SU-DHL-6 (cell line): ENCODE measurements around the gene OBP2A.

Experiments
- EZH2phosphoT487 ChIP-seq: fragments of 200-600 bp; sonication (generic), shearing (Covaris generic); conservative IDR thresholded peaks from 2 replicates; pipeline ENCODE4 v1.6.1; 2018; ENCODE audit warnings: mild to moderate bottlenecking, antibody characterized with exemption, low read length, moderate library complexity, mixed read lengths
- TF ChIP-seq, protein P1 (sequence below): fragments of 200-600 bp; sonication (generic); IDR thresholded peaks from one replicate; pipeline ENCODE4 v1.5.1; 2017; ENCODE audit warnings: antibody characterized with exemption, mild to moderate bottlenecking, low read length, moderate library complexity; ENCODE audit not compliant: insufficient read depth, poor library complexity, severe bottlenecking

DNA sequence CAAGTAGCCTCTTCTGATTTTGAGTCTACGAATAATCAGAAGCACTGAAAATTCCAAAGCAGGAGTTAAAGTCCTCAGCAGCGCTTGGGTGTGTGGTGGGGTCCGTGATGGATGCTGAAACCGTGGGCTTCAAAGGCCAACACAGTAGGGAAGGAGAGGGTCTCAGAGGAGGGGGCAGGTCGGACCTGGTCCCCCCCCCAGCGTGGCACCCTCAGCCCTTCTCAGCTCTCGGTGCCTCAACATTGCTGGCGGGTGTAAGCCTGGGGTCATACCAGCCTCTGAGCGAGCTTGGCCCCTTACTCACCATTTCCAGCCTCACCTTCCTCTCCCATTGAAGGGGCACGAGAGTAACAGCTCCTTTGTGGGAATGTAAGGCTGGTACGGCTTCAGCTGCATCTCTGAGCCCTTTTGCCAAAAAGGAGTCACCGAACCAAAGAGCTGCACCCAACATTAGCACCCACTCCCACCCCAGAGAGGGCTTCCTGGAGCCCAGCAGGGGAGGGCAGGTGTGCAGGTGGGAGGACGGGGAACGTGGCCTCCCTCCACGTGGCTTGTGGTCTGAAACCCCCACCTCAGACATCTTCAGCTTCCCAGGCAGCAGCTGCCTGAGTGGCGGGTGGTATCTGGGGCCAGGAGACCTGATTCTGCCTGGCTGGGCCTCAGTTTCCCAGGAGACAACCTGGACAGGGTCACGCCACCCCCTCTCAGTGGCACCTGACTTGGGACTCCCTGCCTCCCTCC, 31.4 kb upstream of the OBP2A start:
- TF ChIP-seq, protein P1, sequence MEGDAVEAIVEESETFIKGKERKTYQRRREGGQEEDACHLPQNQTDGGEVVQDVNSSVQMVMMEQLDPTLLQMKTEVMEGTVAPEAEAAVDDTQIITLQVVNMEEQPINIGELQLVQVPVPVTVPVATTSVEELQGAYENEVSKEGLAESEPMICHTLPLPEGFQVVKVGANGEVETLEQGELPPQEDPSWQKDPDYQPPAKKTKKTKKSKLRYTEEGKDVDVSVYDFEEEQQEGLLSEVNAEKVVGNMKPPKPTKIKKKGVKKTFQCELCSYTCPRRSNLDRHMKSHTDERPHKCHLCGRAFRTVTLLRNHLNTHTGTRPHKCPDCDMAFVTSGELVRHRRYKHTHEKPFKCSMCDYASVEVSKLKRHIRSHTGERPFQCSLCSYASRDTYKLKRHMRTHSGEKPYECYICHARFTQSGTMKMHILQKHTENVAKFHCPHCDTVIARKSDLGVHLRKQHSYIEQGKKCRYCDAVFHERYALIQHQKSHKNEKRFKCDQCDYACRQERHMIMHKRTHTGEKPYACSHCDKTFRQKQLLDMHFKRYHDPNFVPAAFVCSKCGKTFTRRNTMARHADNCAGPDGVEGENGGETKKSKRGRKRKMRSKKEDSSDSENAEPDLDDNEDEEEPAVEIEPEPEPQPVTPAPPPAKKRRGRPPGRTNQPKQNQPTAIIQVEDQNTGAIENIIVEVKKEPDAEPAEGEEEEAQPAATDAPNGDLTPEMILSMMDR: no peak
- TF ChIP-seq EZH2phosphoT487: no peak
